Activated naive CD4-positive, alpha-beta T cell treated with anti-CD3 and anti-CD28 coated beads, Interleukin-2, amount 50 U/mL, for 72 hours (primary cell): ENCODE results near the gene LPIN3. TPM values are rescaled to one million over a fixed set of nuclear protein-coding genes. Genes with fewer than 3 reads are reported as not detected.

Source experiments
- ATAC-seq, 2 donors: fragments of 150-1000 bp; cut with Tn5 transposase; 2 replicates each; pipeline ENCODE4 v1.10.0; 2021; ENCODE audit warnings: mild to moderate bottlenecking in 2 of 2, moderate library complexity in 2 of 2
- DNase-seq, 2 donors: peaks; one replicate each; pipeline ENCODE4 v3.0.0; 2021 to 2022; ENCODE audit warnings: low spot score in 2 of 2
- H3K27ac Mint-ChIP-seq, 2 donors: one replicate each; pipeline ENCODE4 v1.8.0; 2022; ENCODE audit warnings: mild to moderate bottlenecking in 2 of 2, mixed read lengths in 2 of 2
- H3K36me3 Mint-ChIP-seq, 2 donors: one replicate each; pipeline ENCODE4 v1.8.0; 2022; ENCODE audit warnings: mixed read lengths in 2 of 2
- H3K9me3 Mint-ChIP-seq, 2 donors: one replicate each; pipeline ENCODE4 v1.8.0; 2022; ENCODE audit warnings: mixed read lengths in 2 of 2
- total RNA-seq, 2 donors: library from RNA; stranded (reverse); gene quantifications; one replicate each; pipeline ENCODE4 v1.2.3, GENCODE V29; 2022

Gene LPIN3
- total RNA-seq, 2 donors from 2014 or later = 4.4 to 5.1 TPM

DNA sequence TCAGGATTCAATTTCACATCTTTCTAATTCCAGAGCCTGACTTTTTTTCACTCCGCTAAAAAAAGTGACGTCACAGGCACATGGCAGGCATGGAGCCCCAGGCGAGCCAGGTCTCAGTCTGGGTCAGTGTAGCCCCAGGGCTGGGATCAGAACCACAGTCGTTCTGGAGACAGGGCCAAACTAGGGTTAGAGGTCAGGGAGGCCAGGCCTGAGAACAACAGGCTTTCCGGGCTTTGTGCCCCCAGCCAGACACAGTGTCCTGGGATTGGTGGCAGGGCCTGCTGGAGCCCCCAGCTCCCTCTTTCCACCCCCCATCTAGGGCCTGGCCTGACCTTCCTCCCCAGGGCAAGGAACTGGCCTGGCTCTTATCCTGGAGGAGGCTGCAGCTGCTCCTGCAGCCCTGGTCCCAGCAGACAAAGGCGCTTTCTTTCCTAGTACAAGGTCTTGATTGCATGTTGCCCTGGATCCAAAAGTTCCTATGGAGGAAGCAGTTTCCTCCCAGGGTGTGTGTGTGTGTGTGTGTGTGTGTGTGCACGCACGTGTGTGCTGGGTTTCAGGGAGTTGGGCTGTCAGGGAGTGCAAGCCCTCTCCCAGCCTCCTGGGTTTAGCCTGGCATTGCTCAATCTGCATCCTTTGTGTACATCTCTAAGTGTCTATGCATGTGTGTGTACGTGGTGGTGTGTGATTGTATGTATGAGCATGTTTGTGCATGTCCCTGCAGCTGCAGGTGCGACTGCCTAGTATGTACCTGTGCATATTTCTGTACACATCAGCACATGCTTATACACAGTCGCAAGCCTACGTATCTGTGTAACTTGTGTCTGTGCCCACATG is 52.5 kb downstream of the LPIN3 start:
- H3K9me3 Mint-ChIP-seq = no peaks in the 10 kb centered on the region
- DNase-seq = no peak
- ATAC-seq = peak in 1 of 2 donors; percentile 25

DNA sequence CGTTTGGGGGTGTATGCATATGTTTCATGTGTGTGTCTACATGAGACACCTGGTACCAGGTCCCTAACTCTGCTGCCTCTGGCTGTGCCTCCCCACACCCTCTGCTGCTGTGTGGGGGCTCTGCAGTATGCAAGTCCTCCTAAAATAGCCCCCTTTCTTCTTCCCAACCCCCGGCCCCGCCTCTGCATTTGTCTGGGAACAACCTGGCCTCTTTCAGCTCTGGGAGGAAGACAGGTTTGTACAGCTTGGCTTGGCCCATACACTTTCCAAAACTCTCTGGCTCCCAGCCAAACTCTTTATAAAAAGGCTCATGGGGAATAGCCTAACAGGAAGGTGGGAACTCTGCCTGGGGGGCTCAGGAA is 53.1 kb downstream of the LPIN3 start:
- ATAC-seq (peak in 1 of 2 donors; percentile 10), DNase-seq (no peak)
- H3K27ac Mint-ChIP-seq = peak overlapping the region in 1 of 2 donors; percentile 22
- no peaks in the 10 kb centered on the region for H3K36me3 Mint-ChIP-seq
- H3K9me3 Mint-ChIP-seq = no peaks in the 10 kb centered on the region

More for the DNA sequence above, 52.5 kb downstream of the LPIN3 start:
- no peaks in the 10 kb centered on the region for H3K36me3 Mint-ChIP-seq
- no peak overlapping the region for H3K27ac Mint-ChIP-seq

DNA sequence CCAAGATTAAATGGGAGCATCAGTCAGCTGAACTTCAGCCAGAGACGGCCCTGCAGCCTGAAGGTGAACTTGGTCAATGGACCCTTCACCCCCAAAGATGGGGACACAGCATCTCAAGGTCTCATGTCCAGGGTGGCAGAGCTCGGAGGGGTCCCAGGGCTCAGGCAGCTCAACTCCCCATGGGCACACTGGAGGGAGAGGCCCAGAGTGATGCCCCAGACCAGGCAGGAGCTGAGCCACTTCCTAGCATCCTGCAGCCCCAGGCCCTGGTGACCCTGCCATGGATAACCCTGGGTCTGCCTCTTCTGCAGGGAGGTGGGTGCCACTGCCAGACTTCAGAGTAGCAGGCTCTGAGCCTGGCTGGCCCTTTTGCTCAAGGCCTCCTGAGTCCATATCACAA is 53.5 kb downstream of the LPIN3 start:
- H3K27ac Mint-ChIP-seq = peak overlapping the region in 1 of 2 donors; percentile 22
- H3K9me3 Mint-ChIP-seq = no peaks in the 10 kb centered on the region
- no peak for DNase-seq
- no peaks in the 10 kb centered on the region for H3K36me3 Mint-ChIP-seq
- ATAC-seq = peak in 1 of 2 donors; percentile 26

DNA sequence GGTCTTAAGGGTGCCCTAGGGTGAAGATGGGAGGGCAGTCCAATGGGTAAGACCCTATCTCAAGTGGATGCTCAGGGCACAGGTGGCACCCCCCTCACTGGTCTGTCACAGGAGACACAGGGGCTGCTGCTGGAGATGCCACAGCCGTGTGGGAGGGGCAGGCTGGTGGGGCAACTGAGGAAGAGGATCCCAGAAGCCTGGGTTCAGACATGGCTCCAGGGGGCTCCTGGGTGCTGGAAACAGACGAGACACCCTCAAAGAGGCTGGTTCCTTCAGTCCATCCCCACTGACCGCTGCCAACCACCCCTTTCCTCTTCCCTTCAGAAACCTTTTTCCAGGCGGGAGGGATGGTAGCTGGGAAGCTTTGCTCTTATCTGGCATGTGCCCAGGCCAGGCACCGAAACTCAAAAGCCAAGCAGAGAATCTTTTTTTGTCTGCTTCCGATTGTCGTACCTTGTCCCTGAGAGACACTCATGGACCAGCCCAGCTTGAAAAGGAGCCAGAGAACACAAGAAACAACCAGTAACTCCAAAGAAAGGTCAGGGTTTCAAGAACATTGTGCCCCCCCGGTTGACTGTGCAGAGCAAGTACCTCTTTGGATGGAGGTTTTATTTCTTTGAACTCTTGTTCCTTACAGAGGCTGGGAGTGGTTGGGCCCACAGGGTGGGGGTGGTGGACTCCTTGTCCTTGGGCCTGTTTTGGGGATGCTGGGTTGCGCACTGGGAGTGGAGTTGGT is 54.5 kb downstream of the LPIN3 start:
- no peak overlapping the region for H3K27ac Mint-ChIP-seq
- no peaks in the 10 kb centered on the region for H3K36me3 Mint-ChIP-seq
- H3K9me3 Mint-ChIP-seq = no peaks in the 10 kb centered on the region
- DNase-seq (no peak), ATAC-seq (no peak)

DNA sequence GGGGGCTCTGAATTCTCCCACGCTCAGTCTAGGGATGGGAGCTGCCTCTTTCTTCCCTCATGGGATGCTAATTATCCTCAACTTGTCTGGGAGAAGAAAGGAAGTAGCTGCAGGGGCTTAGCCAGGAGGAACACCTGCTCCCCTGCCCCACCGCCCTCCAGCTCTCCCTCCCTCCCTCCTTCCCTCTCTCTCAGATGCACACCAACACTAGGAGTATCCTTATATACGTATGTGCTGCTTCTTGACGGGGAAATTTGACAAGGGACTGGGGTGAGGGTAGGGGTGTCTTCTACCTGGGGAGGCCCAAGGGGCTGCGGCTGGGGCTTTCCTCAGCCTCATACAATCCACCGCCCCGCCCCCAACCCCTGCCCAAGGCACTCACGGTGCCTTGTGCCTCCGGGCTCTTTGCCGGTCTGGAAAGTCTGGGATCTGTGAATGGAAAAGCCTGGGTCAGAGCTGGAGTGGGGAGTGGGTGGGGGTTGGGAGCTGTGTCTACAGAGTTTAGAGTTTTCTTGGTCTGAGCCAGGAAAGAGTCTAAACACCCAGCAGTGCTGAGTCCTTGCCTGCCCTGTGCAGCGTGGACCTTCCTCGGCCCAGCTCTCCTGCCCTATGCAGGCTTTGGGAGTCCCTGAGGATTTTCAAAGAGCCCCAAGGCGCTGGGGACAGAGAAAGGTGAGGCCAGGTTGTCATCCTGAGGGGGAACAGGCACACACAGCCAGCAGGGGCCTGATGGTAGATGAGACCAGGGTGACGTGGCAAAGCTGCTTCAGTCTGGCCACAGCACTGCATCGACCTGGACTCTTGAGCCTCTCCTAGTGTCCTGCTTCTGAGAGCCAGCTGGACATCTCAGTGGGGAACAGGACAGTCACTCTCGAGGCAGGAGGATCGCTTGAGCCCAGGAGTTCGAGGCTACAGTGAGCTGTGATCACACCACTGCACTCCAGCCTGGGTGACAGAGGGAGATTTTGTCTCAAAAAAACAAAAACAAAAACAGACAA is 55.3 kb downstream of the LPIN3 start:
- no peaks in the 10 kb centered on the region for H3K9me3 Mint-ChIP-seq
- DNase-seq (no peak), ATAC-seq (no peak)
- H3K36me3 Mint-ChIP-seq = no peaks in the 10 kb centered on the region
- H3K27ac Mint-ChIP-seq = no peak overlapping the region

DNA sequence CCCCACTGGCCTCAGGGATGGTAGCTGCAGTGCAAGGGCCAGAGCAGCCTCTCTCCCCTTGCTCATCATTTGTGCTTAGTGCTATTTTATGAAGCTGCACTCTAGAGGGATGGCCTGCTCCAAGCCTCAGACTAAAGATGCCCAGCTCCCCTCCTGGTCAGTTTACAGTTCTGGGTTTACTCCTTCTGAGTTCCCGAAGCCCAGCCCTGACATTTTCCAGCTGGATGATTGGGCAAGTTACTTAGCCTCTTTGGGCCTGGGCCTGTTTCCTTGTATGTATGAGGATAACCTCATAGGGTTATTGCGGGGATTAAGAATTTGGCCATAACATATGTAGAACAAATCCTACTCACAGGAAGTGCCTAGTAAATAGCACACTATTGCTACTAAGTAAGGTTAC is 57.8 kb downstream of the LPIN3 start:
- H3K36me3 Mint-ChIP-seq = no peaks in the 10 kb centered on the region
- H3K27ac Mint-ChIP-seq = no peak overlapping the region
- DNase-seq (no peak), ATAC-seq (no peak)
- no peaks in the 10 kb centered on the region for H3K9me3 Mint-ChIP-seq

DNA sequence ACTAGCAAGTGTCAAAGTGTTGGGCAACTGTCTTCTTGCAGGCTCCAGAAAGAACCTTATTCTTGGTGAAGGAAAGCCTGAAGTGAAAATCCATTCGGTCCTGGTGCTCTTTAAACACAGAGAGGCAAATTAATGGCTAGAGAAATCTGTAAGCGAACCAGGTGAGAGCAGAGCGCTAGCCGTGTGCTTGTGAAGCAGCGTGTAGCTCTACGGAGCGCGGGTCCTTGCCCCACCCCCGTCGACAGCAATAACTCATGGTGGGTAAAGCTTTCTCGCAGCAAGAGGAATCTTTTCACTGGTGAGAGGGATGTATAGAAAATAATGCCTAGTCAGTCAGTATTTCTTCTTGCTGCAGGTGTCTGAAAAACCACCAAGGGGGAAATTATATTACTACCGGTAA is 63.0 kb downstream of the LPIN3 start:
- ATAC-seq (no peak), DNase-seq (no peak)
- Mint-ChIP-seq H3K27ac (no peak overlapping the region), H3K9me3 (no peaks in the 10 kb centered on the region), H3K36me3 (peaks cover 0 to 8% of the 10 kb centered on the region in 2 donors)

DNA sequence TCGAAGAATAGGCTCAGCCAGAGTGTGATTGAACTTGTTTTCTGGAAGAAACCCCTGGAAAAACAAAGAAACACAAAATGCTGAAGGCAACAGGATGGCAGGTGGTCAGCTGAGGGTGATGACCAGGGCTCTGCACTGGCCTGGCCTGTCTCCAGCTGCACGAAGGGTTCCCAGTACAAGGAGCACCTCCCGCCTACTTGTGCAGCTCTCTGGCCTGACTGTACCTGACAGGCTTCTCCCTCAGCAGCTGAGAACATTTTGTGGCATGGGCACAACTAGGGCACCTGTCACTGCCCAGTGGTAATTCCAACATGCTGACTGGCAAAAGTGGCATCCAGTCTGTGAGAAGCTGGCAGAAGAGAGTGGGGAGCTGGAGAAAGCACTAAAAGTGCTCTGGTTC is 64.8 kb downstream of the LPIN3 start:
- no peak overlapping the region for H3K27ac Mint-ChIP-seq
- DNase-seq (no peak), ATAC-seq (no peak)
- H3K36me3 Mint-ChIP-seq = peaks cover 0 to 8% of the 10 kb centered on the region in 2 donors
- no peaks in the 10 kb centered on the region for H3K9me3 Mint-ChIP-seq

DNA sequence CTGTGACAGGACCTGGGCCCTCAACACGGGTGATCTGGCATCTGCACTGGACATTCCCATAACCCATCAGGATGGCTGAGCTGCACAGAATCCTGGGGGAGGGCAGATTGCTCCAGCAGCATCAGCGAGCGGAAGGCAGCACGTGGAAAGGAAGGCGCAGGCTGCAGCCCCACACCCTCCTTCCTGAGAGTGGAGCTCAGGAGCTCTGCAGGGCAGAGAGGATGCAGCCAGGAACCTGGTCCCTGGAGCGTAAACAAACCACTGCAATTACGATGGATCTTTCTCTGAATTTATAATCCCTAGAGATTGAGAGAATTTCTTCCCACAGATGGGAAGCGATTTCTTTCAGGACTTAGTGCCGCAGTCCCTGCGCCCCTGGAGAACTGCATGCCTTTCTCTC is 65.7 kb downstream of the LPIN3 start:
- ATAC-seq (no peak), DNase-seq (no peak)
- Mint-ChIP-seq H3K36me3 (peaks cover 0 to 8% of the 10 kb centered on the region in 2 donors), H3K9me3 (no peaks in the 10 kb centered on the region), H3K27ac (no peak overlapping the region)

DNA sequence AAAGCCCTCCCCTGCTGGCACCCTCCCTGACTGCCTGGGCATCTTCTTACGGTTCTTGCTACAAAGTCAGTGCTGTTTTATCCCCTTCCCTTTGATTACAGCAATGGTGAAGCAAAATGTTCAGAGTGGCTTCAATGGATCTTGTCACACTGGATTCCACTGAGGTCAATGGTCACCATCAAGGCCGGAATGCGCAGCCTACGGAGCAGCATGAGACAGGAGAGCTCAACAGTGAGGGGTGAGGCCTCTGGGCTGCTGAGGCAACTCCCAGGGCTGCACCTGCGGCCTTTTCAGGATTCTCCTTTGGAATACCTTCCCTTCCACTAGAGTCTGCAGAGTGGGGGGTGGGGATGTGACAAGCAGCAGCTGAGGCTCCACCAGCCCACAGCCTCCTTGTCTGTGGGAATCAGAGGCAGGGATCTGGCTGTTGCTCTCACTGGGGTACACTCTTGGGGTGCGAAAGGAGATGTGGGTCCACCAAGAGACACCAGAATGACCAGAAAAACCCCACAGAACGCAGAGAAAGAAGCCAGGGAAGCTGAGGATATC is 66.3 kb downstream of the LPIN3 start:
- H3K9me3 Mint-ChIP-seq = no peaks in the 10 kb centered on the region
- DNase-seq = no peak
- peak overlapping the region in 1 of 2 donors; percentile 29 for H3K27ac Mint-ChIP-seq
- H3K36me3 Mint-ChIP-seq = peaks cover 0 to 8% of the 10 kb centered on the region in 2 donors
- no peak for ATAC-seq

DNA sequence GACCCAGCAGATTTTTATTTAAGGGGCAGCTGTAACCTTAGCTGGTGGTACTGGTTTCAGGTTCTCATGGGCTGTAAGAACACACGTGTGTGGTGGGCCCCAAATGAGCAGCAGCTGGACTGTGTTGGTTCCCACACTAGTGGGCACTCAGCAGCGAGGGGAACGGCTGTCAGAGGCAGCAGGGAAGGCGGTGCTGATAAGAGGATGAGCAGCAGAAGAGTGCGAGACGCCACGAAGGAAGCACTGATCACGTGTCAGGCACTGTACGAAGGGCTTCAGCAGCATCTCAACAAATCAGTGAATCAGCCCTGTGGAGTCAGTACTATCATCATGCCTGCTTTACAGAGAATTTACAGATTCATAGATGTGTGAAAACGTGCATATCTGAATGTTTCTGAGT is 67.0 kb downstream of the LPIN3 start:
- DNase-seq = no peak
- ATAC-seq = peak in 1 of 2 donors; percentile 67
- peak overlapping the region in 1 of 2 donors; percentile 29 for H3K27ac Mint-ChIP-seq
- H3K9me3 Mint-ChIP-seq = no peaks in the 10 kb centered on the region
- H3K36me3 Mint-ChIP-seq = peaks cover 0 to 8% of the 10 kb centered on the region in 2 donors

DNA sequence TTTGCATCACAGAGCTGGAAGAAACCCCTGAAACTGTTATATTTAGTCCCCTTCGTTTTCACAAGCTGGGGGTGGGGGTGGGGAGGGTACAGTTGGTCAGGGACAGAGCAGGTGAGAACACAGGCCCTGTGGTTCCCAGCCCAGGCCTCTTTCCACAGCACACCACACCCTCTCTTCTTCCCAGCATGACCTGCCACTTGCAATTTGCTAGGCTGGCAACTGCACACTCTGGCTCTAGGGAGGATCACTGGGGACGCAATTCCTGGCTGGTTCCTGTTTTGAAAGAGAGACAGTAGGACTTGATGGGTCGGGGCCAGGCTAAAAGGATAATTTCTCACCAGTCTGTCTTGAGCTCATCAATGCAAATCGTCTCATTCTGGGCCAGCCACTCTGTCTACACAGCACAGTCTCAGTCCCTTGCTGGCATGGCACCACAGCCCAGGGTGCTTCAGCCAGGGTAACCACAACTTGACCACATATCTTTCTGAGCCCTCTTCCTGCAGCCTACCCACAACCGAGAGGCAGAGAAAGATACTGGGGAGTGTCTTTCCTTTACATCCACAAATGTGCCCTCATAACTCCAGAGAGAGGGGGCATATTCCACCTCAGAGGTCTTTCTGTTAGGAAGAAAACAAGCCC is 67.7 kb downstream of the LPIN3 start:
- H3K36me3 Mint-ChIP-seq = peaks cover 0 to 8% of the 10 kb centered on the region in 2 donors
- no peaks in the 10 kb centered on the region for H3K9me3 Mint-ChIP-seq
- ATAC-seq (peak; percentile 32 to 89), DNase-seq (no peak)
- peak overlapping the region in 1 of 2 donors; percentile 23 for H3K27ac Mint-ChIP-seq

DNA sequence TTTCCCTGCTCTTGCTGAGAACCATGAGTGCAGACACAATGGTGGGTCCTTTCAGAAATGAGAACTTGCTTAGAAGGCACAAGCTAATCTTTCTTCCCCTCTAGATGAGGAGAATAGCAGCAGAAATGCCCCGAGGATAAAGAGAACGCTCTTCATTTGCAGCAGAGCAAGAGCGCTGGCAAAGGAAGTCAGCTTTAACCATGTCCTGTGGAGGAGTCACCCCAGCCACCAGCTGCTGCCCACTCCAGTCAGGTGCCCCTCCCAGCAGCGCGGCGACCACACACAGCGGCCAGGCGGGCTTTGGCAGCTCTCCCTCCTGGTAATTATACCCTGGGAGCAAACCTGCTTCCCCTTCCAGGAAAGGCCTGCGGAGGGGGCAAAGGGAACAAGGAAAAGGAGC is 68.4 kb downstream of the LPIN3 start:
- ATAC-seq (no peak), DNase-seq (no peak)
- H3K27ac Mint-ChIP-seq = peak overlapping the region in 1 of 2 donors; percentile 23
- no peaks in the 10 kb centered on the region for H3K9me3 Mint-ChIP-seq
- H3K36me3 Mint-ChIP-seq = peaks cover 0 to 8% of the 10 kb centered on the region in 2 donors
